Esophagus squamous epithelium (tissue), 5 donors: ENCODE results near the gene OR11A1. TPM values are rescaled to one million over a fixed set of nuclear protein-coding genes. Genes with fewer than 3 reads are reported as not detected.
"Not testable (repeated sequence)": the region's sequence is repeated elsewhere in the genome, so short reads cannot be mapped to it uniquely, and the experiment has no call there.

ENCODE experiments used
- DNase-seq: peaks from one replicate; lab custom pipeline; 2025; lab: John Stamatoyannopoulos, UW
- H3K27ac ChIP-seq, 4 donors: fragments of 200-600 bp; sonication (generic); one replicate each; pipeline ENCODE4 v1.5.1; 2016 to 2019; ENCODE audit warnings: mild to moderate bottlenecking in 1 of 4
- H3K27me3 ChIP-seq, 4 donors: fragments of 200-600 bp; sonication (generic); 1 replicate in 3 of 4; 2 replicates in 1 of 4; pipeline versions ENCODE4 v1.5.1 to v1.6.0; 2017 to 2021; ENCODE audit warnings: antibody characterized with exemption in 1 of 4
- H3K36me3 ChIP-seq, 3 donors: fragments of 200-600 bp; sonication (generic); one replicate each; pipeline ENCODE4 v1.5.1; 2016 to 2019
- H3K4me1 ChIP-seq, 3 donors: fragments of 200-600 bp; sonication (generic); one replicate each; pipeline ENCODE4 v1.5.1; 2017 to 2019
- H3K4me3 ChIP-seq, 4 donors: fragments of 200-600 bp; sonication (generic); 1 replicate in 3 of 4; 2 replicates in 1 of 4; pipeline ENCODE4 v1.5.1; 2016 to 2019; ENCODE audit warnings: mild to moderate bottlenecking in 2 of 4, moderate library complexity in 1 of 4
- H3K9me3 ChIP-seq, 3 donors: fragments of 200-600 bp; sonication (generic); one replicate each; pipeline ENCODE4 v1.5.1; 2016 to 2019
- CTCF ChIP-seq, 6 experiments: fragments of 450-650 bp in 4 of 6; fragments of 200-600 bp in 2 of 6; sonication (generic) in 2 of 6; IDR thresholded peaks; one replicate each; pipeline ENCODE4 v1.5.1; 2016 to 2019; ENCODE audit warnings: antibody characterized with exemption in 6 of 6, mild to moderate bottlenecking in 4 of 6, moderate library complexity in 4 of 6
- POLR2A ChIP-seq, 4 donors: fragments of 450-650 bp; IDR thresholded peaks; one replicate each; pipeline ENCODE4 v1.6.1; 2017; ENCODE audit warnings: antibody characterized with exemption in 4 of 4, mild to moderate bottlenecking in 4 of 4, moderate library complexity in 3 of 4
- WGBS, 2 donors: methylation state at CpG; one replicate each; pipeline ENCODE4 v1.1.5; 2018; 5-methylcytosine and 5-hydroxymethylcytosine counted together
- intact Hi-C: fragments of 100-400 bp; cut with DNase I; formaldehyde crosslinking; loops from one replicate; pipeline ENCODE4 v1.15.0; 2022
- total RNA-seq, 4 donors: library from RNA; depleted of rRNA; stranded (reverse); fragments of >200 nt; gene quantifications; one replicate each; pipeline ENCODE4 v1.1.0, GENCODE V29; 2016
- donor health status: DM: yes; HTN: yes; CAD: no.

OR11A1 gene
- total RNA-seq, 4 donors from 2014 or later, result not detected

GRCh38 chr6:29442719-29443118, 14.2 kb downstream of the OR11A1 start:
- intact Hi-C loops, result no loop called here
- Histone ChIP-seq H3K4me3 (no peak overlapping the region), H3K4me1 (no peaks in the 10 kb centered on the region), H3K27me3 (peaks cover 0 to 5% (median 0%) of the 10 kb centered on the region in 4 donors), H3K9me3 (no peaks in the 10 kb centered on the region), H3K36me3 (no peaks in the 10 kb centered on the region), H3K27ac (no peak overlapping the region)
- WGBS, 2 donors, result 83 to 85% methylated on average over 1 of the region's 1 CpG
- no peak for TF ChIP-seq CTCF (IDR thresholded peaks at IDR 0.05)
- no peak for TF ChIP-seq POLR2A (IDR thresholded peaks at IDR 0.05)
- no peak for DNase-seq

- H3K9me3 ChIP-seq, result no peaks in the 10 kb centered on the region
- no peak within 1 kb of the TSS for H3K4me3 ChIP-seq
- no peaks in the 10 kb centered on the region for H3K27me3 ChIP-seq
- no peaks in the 10 kb centered on the region for H3K4me1 ChIP-seq
- H3K27ac ChIP-seq, result no peak within 1 kb of the TSS
- H3K36me3 ChIP-seq, result no peaks in the 10 kb centered on the region
- DNase-seq, result no peak
- TF ChIP-seq POLR2A (IDR thresholded peaks at IDR 0.05), result no peak
- no peak for TF ChIP-seq CTCF (IDR thresholded peaks at IDR 0.05)
- intact Hi-C loops, result no loop called here
These were observed 17.9 kb downstream of the OR11A1 start, which contains the start of gene OR10C1 for GRCh38 chr6:29439006-29439405. OR10C1 (plus strand) TSS chr6:29439306; CDS start chr6:29440016, 710 bp downstream.

- H3K9me3 ChIP-seq, intact Hi-C loops, DNase-seq, H3K27ac ChIP-seq, H3K36me3 ChIP-seq, H3K4me3 ChIP-seq, H3K4me1 ChIP-seq, H3K27me3 ChIP-seq: not testable (repeated sequence)
- 77 to 90% methylated on average over 15 to 18 of the region's 18 CpGs for WGBS, 2 donors
These were observed 20.1 kb downstream of the OR11A1 start for GRCh38 chr6:29436730-29437129.

GRCh38 chr6:29426654-29427053, 30.2 kb downstream of the OR11A1 start:
- intact Hi-C loops, result no loop called here
- WGBS, 2 donors, result 78 to 82% methylated on average over 2 to 3 of the region's 3 CpGs
- Histone ChIP-seq H3K27ac (no peak overlapping the region), H3K27me3 (peaks cover 0 to 6% (median 0%) of the 10 kb centered on the region in 4 donors), H3K4me1 (no peaks in the 10 kb centered on the region), H3K36me3 (no peaks in the 10 kb centered on the region), H3K9me3 (no peaks in the 10 kb centered on the region), H3K4me3 (no peak overlapping the region)
- DNase-seq, result no peak
- no peak for TF ChIP-seq POLR2A (IDR thresholded peaks at IDR 0.05)

GRCh38 chr6:29425075-29425474, 31.8 kb downstream of the OR11A1 start:
- H3K27me3 ChIP-seq, result peaks cover 0 to 6% (median 0%) of the 10 kb centered on the region in 4 donors
- no peaks in the 10 kb centered on the region for H3K36me3 ChIP-seq
- H3K27ac ChIP-seq, result no peak overlapping the region
- no peak overlapping the region for H3K4me3 ChIP-seq
- TF ChIP-seq POLR2A (IDR thresholded peaks at IDR 0.05) (no peak), CTCF (IDR thresholded peaks at IDR 0.05) (no peak)
- H3K9me3 ChIP-seq, result no peaks in the 10 kb centered on the region
- WGBS, 2 donors, result 19 to 35% methylated on average over 1 of the region's 1 CpG
- intact Hi-C loops, result no loop called here
- no peaks in the 10 kb centered on the region for H3K4me1 ChIP-seq
- no peak for DNase-seq

GRCh38 chr6:29424575-29424974, 32.3 kb downstream of the OR11A1 start:
- H3K4me3 ChIP-seq, result no peak overlapping the region
- TF ChIP-seq CTCF (IDR thresholded peaks at IDR 0.05), result no peak
- no peak for TF ChIP-seq POLR2A (IDR thresholded peaks at IDR 0.05)
- H3K4me1 ChIP-seq, result no peaks in the 10 kb centered on the region
- peaks cover 0 to 6% (median 0%) of the 10 kb centered on the region in 4 donors for H3K27me3 ChIP-seq
- DNase-seq, result no peak
- H3K36me3 ChIP-seq, result no peaks in the 10 kb centered on the region
- intact Hi-C loops, result no loop called here
- no peaks in the 10 kb centered on the region for H3K9me3 ChIP-seq
- H3K27ac ChIP-seq, result no peak overlapping the region
- WGBS, 2 donors, result 21 to 28% methylated on average over 2 of the region's 2 CpGs
